Epithelial cell of proximal tubule (primary cell): ENCODE measurements around the gene PRKCH. TPM values are rescaled to one million over a fixed set of nuclear protein-coding genes. Genes with fewer than 3 reads are reported as not detected.

Experiments used
- DNase-seq: peaks from one replicate; pipeline ENCODE4 v3.0.0-alpha.2; 2011; ENCODE audit warnings: low read depth
- H3K4me3 ChIP-seq: 2 replicates; pipeline ENCODE4 v1.5.1; 2011; ENCODE audit warnings: low read depth, mild to moderate bottlenecking, low read length
- CTCF ChIP-seq: conservative IDR thresholded peaks from 2 replicates; pipeline ENCODE4 v1.5.1; 2012; ENCODE audit warnings: low read depth, mild to moderate bottlenecking, low read length
- total RNA-seq: library from RNA; depleted of rRNA; stranded (reverse); fragments of >200 nt; gene quantifications from 2 replicates; pipeline ENCODE4 v1.2.3, GENCODE V29; 2015

PRKCH gene
- total RNA-seq, 1 donor from 2014 or later = 7.6 TPM

- no peak overlapping the region for H3K4me3 ChIP-seq
- no peak for TF ChIP-seq CTCF
- DNase-seq = no peak
These were observed 53.8 kb downstream of the PRKCH start for GRCh38 chr14:61375218-61375617.

DNA sequence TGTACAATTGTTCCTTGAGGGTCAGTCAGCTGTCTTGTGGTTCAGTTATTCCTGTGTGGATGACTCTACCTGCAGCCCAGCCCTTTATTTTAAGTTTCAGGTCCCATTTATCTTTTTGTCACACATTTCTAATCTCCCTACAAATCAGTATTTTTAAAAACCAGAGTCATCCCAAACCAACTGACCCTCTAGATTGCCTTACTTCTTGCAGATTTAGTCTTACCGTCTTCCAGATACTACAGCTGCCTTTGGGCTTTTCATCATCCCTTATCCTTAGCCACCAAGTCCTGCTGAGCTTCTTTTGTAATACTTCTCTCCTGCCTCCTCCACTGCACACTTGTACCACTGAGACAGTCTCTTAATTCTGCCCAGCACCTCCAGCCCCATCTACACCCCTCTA, 54.9 kb downstream of the PRKCH start:
- DNase-seq = no peak
- H3K4me3 ChIP-seq = no peak overlapping the region
- no peak for TF ChIP-seq CTCF

DNA sequence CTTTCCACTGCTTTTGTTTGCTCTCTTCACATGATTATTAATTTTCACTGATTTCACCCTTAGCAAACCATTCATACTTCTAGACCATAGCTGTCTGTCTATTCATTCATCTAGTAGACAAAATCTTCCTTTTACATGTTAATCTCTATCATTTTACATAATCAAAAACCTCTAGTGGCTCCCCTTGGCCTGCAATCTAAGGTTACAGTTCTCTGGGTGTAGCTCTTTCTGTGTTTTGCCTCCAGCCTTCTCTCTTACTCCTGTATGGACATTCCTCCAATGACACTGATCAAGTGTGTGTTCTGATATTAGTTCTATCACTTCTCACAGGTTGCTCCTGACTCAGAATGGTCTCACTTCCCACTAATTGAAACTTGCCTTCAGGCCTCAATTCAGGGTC, 56.4 kb downstream of the PRKCH start:
- DNase-seq = no peak
- H3K4me3 ChIP-seq = no peak overlapping the region
- TF ChIP-seq CTCF = no peak

DNA sequence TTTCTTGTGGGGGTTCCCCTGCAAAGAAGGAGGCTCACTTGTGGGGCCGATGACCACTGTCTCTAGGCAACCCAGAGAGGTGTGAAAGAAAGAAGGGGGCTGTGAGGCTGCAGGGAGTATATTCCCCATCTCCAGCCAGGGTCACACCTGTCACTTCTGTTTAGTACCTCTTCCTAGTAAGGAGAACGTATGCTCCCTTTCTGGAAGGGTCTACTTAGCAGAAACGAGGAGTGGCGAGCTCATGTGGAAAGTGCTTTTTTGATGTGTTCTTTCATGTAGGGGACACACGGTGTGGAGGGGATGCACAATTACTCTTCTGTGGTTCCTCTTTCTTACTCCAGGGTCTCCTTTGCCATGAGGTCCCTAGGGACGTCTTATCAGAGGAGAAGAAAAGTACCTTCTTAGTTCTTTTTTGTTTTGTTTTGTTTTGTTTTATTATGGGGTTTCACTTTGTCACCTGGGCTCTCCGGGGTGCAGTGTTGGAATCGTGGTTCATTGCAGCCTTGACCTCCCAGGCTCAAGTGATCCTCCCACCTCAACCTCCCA, 58.3 kb downstream of the PRKCH start:
- no peak for TF ChIP-seq CTCF
- H3K4me3 ChIP-seq = no peak overlapping the region
- no peak for DNase-seq

GRCh38 chr14:61380984-61381383, 59.6 kb downstream of the PRKCH start:
- no peak for DNase-seq

GRCh38 chr14:61381553-61381952, 60.2 kb downstream of the PRKCH start:
- DNase-seq = no peak
- TF ChIP-seq CTCF = no peak
- no peak overlapping the region for H3K4me3 ChIP-seq

More at GRCh38 chr14:61380984-61381383, 59.6 kb downstream of the PRKCH start:
- no peak for TF ChIP-seq CTCF
- no peak overlapping the region for H3K4me3 ChIP-seq

DNA sequence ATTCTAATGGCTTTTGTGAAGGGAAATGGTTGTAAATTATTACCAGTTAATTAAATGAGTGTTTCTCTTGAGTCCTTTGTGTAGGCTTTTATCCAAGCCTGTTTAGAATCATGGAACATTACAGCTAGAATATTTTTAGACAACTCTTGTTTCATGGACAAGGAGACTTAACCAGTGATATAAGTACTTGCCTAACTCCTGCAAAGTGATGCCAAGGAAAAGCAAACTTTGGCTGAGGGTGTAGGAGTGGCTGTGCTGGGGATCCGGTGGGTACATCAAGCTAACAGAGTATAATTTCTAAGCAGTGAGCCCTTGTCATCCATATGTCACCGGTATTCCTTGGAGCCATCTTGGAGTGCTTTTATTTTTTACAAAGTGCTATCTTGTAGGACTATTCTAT, 61.5 kb downstream of the PRKCH start:
- no peak overlapping the region for H3K4me3 ChIP-seq
- no peak for DNase-seq
- no peak for TF ChIP-seq CTCF
